ENCODE results near the gene GJB3.
"Not testable (repeated sequence)": the region's sequence is repeated elsewhere in the genome, so short reads cannot be mapped to it uniquely, and the experiment has no call there.

GJB3 gene

DNA sequence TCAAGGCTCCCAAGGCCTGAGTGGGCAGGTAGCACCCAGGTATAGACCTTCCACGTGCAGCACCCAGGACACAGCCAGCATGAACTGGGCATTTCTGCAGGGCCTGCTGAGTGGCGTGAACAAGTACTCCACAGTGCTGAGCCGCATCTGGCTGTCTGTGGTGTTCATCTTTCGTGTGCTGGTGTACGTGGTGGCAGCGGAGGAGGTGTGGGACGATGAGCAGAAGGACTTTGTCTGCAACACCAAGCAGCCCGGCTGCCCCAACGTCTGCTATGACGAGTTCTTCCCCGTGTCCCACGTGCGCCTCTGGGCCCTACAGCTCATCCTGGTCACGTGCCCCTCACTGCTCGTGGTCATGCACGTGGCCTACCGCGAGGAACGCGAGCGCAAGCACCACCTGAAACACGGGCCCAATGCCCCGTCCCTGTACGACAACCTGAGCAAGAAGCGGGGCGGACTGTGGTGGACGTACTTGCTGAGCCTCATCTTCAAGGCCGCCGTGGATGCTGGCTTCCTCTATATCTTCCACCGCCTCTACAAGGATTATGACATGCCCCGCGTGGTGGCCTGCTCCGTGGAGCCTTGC, 19.7 kb upstream of the GJB3 start:
- no peak for DNase-seq

GRCh38 chr1:34761776-34762307, 19.2 kb upstream of the GJB3 start:
- no peak for DNase-seq

DNA sequence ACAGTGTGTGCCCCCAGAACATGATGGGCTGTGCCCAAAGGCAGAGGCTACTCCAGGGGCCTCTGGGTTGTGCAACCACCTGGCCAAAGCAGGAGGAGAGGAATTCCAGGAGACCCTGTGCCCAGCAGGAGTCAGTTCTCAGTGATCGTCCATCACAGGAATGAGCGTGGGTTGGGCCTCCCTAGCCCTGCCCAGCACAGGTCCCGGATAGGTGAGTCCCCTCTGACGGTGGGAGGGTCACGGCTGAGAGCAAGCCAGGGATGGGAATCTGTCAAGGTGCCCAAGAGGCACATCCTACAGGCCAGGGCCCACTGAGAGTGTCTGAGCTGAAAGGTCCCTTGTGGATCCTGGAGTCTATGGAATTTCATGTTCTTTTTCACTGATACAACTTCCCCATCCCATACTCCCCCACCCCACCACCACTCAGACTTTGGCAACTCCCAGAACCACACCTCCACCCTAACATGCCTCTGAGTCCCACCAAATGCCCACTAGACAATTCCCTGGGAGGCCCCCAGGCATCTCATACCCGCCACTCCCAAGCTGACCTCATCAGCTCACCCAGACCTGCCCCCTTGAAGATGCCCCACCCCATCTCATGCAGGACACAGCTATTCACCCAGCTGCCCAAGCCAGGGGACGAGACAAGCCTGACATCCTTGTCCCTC, 18.4 kb upstream of the GJB3 start:
- no peak for DNase-seq

DNA sequence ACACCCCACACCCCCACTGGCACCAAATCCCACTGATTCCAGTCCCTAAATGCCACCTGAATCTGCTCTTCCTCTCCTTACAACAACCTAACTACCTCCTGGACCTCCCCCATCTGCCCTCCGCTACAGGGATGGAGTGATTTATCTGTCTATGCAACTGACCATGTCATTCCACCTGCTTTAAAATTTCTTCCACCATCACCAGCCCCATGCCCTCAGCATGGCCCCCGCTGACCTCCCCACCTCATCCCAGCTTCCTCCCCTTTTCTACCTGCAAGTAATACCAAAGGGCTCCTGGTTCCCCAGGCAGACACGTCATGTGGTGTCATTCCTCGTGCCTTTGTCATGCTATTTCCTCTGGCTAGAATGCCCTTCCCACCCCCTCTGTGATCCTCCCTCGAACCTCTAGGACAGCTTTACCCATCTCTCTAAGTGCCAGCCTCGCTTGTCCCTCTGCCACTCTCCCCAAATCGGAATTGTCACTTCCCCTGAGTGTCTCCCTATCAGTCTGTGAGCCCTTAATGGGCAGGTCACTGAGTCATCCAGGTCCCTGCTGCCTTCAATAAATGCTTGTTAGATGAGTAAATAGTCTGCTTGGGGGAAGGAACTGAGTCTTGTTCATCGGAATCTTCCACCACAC, 17.8 kb upstream of the GJB3 start:
- no peak for DNase-seq

- DNase-seq = no peak
Observed at GRCh38 chr1:34768856-34769255, 12.2 kb upstream of the GJB3 start.

DNA sequence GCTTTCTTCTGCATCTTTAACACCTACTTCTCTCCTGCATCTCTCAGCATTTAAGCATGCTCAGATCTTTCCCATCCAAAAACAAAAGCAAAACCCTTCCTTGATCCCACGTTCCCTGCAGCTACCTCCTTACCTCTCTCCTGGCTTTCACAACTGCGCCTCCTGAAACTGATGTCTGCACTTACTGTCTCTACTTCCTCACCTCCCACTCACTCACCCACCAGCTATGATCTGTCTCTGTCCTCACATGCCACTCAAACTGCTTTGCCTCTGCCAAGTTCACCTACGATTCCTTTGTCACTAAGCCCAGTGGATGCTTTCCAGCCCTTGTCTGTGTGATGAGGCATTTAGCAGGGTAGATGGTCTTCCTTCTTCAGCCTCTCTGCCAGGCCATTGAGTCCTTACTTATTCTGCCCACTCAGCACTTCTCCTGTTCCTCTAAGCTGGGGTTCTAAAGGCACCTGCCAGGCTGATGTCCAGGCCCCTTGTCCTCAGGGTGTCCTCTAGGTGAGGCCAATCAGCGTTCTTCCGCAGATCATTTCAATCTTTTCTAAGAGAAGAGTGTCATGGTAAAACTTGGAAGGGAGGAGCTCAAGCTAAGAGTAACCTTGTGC, 10.0 kb upstream of the GJB3 start:
- DNase-seq = no peak

- DNase-seq = no peak
Observed at GRCh38 chr1:34771573-34772371, 9.2 kb upstream of the GJB3 start.

DNA sequence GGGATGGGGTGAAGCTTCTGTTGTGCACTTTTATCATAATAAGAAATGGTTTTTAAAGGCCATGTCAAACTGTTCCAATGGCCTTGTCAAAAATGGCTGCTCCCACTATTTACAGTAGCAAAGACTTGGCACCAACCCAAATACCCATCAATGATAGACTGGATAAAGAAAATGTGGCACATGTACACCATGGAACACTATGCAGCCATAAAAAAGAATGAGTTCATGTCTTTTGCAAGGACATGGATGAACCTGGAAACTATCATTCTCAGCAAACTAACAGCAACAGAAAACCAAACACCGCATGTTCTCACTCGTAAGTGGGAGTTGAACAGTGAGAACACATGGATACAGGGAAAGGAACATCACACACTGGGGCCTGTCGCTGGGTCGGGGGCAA, 7.9 kb upstream of the GJB3 start:
- not testable (repeated sequence) for DNase-seq

DNA sequence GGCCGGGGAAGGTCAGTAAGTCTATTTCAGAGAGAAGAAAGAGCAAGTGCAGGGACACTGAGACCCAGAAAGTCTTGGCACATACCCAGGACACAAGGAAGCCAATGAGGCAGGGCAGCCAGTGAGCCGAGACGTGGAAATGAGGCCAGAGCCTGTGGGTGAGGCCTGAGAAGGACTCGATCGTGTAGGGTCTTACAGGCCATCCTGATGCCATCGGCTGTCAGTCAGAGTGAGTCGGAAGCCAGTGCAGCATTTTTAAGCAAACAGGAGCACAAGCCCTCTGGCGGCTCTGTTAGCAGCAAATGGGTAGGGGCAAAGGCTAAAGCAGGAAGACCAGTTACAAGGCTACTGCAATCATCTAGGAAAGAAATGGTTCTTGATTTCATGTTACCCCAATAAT, 6.1 kb upstream of the GJB3 start:
- DNase-seq = no peak

- DNase-seq = no peak
Observed at GRCh38 chr1:34776911-34777310, 4.1 kb upstream of the GJB3 start.

GRCh38 chr1:34777519-34778321, 3.3 kb upstream of the GJB3 start:
- no peak for DNase-seq

GRCh38 chr1:34778381-34778780, 2.6 kb upstream of the GJB3 start:
- no peak for DNase-seq

- no peak for DNase-seq
Observed at GRCh38 chr1:34779005-34779404, 2.0 kb upstream of the GJB3 start.

- DNase-seq = no peak
Observed at GRCh38 chr1:34779526-34779925, 1.5 kb upstream of the GJB3 start.

- DNase-seq = no peak
Observed at GRCh38 chr1:34779962-34780361, 1.1 kb upstream of the GJB3 start.

GRCh38 chr1:34780528-34780927, 486 bp upstream of the GJB3 start:
- no peak for DNase-seq

GRCh38 chr1:34781844-34782391, 904 bp downstream of the GJB3 start:
- DNase-seq = no peak

DNA sequence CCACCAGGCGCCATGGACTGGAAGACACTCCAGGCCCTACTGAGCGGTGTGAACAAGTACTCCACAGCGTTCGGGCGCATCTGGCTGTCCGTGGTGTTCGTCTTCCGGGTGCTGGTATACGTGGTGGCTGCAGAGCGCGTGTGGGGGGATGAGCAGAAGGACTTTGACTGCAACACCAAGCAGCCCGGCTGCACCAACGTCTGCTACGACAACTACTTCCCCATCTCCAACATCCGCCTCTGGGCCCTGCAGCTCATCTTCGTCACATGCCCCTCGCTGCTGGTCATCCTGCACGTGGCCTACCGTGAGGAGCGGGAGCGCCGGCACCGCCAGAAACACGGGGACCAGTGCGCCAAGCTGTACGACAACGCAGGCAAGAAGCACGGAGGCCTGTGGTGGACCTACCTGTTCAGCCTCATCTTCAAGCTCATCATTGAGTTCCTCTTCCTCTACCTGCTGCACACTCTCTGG, 3.8 kb downstream of the GJB3 start:
- no peak for DNase-seq

DNA sequence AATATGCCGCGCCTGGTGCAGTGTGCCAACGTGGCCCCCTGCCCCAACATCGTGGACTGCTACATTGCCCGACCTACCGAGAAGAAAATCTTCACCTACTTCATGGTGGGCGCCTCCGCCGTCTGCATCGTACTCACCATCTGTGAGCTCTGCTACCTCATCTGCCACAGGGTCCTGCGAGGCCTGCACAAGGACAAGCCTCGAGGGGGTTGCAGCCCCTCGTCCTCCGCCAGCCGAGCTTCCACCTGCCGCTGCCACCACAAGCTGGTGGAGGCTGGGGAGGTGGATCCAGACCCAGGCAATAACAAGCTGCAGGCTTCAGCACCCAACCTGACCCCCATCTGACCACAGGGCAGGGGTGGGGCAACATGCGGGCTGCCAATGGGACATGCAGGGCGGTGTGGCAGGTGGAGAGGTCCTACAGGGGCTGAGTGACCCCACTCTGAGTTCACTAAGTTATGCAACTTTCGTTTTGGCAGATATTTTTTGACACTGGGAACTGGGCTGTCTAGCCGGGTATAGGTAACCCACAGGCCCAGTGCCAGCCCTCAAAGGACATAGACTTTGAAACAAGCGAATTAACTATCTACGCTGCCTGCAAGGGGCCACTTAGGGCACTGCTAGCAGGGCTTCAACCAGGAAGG, 4.3 kb downstream of the GJB3 start:
- DNase-seq = no peak

GRCh38 chr1:34785875-34786470, 5.0 kb downstream of the GJB3 start:
- DNase-seq = no peak
